H54 (cell line): ENCODE data around the gene DDAH2.

Source experiments
- DNase-seq: peaks from one replicate; pipeline ENCODE4 v3.0.0; 2011; ENCODE audit warnings: low spot score, mixed read lengths; ENCODE audit not compliant: insufficient read length
- FAIRE-seq: peaks from 3 replicates; lab custom pipeline; 2011; peaks lifted over from hg19 to GRCh38; lab: Jason Lieb, UNC
- POLR2A ChIP-seq: IDR thresholded peaks from 2 replicates; pipeline ENCODE4 v1.6.1; 2011; ENCODE audit warnings: low read depth, mild to moderate bottlenecking, low read length

DDAH2 gene

DNA sequence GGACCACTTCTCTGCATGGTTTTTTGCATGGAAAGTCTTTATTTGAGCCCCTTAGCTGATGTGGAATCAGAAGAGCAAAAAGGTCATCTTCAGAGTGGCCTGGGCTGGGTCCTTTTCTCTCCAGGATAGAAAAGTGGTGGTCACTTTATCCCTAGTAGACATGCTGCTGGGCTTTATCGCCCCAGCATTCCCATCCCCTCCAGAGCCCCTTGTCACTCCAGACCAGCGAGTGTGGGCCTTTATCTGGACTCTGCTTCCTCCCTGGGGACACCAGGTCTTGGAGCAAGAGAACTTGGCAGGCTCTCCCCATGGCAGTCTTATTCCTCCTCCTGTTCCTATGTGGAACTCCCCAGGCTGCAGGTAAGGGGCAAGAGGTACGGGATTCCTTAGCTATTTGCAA lies 22.5 kb downstream of the DDAH2 start, which contains the start of gene LY6G6F:
LY6G6F (plus strand) TSS at position 268 of the 400 bp plus-strand sequence; CDS start at position 309, 41 bp downstream.
- TF ChIP-seq POLR2A: no peak
- FAIRE-seq (no peak), DNase-seq (no peak)

DNA sequence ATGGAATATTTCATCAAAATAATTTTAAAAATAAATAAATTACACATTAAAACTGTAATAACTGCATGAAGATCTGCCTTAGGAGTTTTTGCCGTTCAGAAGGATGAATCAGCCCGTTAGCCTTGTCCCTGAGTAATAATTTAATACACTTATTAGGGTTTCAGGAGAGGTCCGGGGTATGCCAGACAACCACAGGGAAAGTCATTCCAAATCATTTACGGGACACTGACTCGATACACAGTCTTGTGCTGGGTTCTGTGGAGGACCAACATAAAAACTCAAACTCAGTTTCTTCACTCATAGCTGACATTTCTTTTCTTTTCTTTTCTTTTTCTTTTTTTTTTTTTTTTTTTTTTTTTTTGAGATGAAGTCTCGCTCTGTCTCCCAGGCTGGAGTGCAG lies 23.2 kb downstream of the DDAH2 start:
- no peak for TF ChIP-seq POLR2A
- no peak for FAIRE-seq
- DNase-seq: no peak

DNA sequence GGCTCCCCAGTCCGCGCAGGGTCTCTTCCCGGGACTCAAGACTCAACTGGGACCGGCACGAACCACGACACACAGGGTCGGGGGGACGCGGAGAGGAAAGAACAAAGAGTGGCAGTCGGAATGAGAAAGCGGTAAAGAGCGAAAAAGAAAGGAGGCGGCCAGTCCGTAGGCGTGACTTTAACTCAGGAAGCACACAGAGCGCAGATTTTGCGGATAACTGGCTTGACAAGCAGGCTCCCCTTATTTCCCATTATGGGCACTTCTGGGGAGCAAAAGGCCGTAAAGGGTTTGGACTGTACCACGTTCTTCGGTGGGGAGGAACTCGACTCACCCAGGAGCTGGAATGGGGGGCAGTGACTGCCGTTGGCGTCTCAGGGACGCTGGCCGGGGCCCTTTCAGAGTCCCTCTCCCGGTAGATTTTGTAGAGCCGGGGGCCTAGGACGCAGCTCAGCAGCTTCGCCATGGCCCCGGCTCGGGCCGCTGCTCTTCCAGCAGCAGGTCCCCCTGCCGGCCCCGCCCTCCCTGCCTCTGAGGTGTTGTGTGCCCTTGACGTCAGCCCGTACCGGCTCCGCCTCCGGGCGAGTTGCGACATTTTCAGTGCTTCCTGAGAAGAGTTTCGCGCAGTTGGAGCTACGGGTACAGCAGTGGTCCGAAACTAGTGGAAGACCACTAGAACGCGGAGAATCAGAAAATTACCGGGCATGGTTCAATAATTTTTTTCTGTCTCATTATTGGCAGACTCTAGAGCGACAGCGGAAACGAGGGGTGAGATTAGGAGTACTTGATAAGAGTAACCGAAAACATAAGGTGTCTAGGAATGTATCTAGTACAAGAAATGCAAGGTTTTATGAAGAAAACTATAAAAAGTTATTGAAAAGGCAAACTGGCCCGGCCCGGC lies 26.0 kb downstream of the DDAH2 start, which contains the start of gene ABHD16A:
ABHD16A (minus strand) TSS at position 506 of the 898 bp plus-strand sequence; CDS start at position 463, 43 bp downstream.
- peak; percentile 96 for DNase-seq
- peak; percentile 11 for FAIRE-seq
- TF ChIP-seq POLR2A: peak; percentile 83

DNA sequence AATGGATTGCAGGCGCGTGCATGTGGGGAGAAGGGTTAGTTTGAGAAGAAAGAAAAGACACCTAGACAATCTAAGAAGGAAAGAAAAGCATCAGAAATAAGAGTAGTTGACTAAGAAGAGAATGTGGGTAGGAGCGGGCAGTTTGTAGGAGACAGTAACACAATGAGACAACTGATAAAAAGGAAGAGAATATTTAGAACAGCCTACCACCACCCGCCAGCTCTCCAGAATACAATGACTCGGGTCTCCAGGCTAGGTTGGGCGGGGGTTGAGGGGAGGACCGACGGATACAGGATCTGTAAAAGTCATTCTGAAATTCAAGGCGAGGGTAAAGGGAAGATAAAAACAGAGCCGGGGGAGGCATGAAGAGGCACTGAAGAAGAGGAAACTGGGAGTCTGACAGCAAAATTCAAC lies 26.7 kb downstream of the DDAH2 start:
- TF ChIP-seq POLR2A: no peak
- FAIRE-seq (no peak), DNase-seq (no peak)

DNA sequence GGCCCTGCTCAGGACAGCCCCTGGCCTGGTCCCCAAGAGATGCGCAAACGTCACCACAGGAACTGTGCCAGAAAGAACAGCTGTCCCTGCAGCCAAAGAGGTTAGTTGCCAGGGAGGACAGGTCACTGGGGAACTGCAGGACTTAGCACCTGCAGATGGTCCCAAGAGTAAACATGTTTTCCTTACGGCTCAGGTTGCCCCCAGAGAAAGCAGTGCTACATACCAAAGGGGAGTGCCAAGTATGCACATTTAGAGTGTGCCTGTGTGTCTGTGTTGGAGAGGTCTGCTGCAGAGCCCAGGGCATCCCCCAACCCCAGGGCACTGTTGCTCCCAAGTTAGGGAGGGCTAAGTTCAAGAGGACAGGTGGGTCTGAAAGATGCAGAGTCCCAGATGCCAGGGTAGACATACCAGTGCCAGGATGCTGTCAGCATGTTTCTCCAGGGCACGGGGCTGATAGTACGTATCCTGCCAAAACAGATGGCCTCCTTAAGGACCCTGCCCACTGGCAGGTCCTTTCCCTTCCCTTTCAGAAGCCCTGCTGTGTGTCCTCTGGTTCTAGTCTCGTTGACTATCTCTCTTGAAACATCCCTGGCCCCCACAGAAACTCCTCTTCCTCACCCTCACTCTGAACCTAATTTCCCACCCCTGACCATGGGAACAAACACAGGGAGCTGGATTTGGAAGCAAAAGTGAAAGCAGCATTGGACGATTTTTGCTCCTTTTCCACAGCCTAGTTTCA lies 27.3 kb downstream of the DDAH2 start:
- no peak for TF ChIP-seq POLR2A
- FAIRE-seq (no peak), DNase-seq (no peak)

DNA sequence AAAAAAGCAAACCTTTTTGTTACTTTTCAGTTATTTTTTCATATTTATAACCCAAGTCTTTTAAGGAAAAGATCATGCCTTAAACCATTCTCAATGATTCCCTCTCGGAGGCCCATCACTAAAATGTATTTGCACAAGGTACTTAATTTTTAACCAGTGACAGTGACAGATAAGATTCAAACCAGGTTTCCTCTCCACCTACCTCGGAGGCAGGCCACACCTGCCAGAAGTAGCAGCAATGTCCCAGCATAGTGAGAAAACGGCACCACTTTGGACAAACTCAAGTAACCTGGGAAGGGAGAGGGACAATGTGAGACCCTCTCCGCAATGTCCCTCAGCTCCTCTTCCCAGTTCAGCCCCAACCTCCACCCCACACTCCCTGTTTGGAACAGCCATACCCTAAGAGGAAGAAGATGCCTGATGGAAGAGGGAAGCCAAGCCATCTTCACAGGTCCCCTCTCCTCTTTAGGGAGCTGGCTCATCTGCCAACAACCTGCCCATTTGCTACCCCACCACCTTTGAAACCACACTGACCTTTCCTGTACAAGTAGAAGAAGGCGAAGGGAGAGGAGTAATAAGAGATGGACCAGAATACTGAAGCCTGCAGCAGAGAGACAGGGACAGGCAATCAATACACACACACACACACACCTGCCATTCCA lies 28.2 kb downstream of the DDAH2 start:
- no peak for DNase-seq
- no peak for TF ChIP-seq POLR2A
- no peak for FAIRE-seq

DNA sequence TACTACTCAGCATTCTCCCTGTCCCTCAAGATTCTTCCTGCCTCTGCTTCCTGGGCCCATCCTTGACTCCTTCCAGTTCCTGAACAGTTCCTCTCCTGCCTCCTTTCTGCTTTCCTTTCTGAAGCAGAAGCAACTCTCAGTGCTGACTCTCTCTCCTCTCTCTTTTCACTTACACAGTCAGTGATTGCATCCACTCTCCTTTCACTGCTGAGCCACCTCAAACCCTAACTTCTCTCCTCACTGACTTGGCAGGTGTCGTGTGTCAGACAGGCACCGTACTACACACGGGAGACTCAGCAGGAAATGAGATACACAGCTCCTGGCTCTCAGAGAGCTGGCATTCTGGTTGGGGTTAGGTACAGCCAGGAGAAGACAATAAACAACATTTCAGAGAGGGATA lies 31.5 kb downstream of the DDAH2 start:
- no peak for DNase-seq
- FAIRE-seq: no peak
- TF ChIP-seq POLR2A: no peak

DNA sequence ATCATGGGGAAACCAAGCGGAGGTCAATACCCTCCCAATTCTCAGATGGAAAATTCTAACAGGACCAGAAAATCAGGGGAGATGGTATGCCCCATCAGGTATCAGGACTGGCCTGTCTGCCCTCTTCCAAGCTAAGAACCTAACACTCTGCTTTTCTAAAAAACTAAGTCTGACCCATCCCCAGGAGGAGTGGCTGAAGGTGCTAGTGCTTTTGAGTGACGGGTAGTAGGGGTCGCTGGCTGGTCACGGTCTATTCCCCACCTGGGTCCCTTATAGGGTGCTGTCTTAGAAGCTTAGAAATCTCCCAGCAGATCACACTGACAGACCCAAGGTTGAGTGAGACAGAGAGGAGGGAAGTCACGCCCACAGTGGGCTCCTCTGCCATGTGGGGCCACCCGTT lies 35.6 kb downstream of the DDAH2 start:
- FAIRE-seq (no peak), DNase-seq (no peak)
- no peak for TF ChIP-seq POLR2A

DNA sequence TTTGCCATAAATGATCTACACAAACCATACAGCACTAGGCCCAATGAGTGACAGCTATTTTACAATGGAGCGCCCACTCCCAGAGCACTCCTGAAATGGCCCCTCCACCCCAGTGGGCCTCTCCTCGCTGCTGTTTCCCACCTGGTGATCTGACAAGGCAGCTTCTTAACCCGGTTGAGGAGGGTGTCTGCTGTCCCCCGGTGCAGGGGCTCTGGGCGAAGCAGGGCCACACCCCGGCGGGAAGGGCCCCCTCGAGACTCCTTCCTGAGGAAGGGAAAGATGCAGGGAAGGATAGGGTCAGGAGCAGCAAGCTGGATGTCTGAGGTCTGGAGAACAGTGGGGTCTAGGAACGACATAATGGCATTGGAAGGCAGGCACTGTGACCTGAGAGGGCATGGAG lies 36.2 kb downstream of the DDAH2 start:
- DNase-seq (no peak), FAIRE-seq (no peak)
- no peak for TF ChIP-seq POLR2A

DNA sequence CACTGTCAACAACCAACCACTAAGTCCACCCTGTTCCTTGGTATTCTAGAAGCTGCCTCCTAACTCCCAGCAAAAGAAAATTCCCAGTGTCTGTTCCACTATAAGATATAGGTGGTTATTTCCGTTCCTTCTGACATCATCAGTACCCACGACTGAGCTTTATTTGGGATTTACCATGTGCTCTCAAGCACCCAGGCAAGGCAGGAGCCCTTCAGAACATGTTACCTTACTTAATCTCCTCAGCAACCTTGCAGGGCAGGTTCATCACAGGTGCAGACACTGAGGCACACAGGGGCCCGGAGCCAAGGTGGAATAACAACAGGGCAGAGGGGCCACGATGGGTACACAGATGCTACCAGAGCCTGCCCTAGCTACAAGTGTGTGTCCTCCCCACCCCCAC lies 36.7 kb downstream of the DDAH2 start:
- TF ChIP-seq POLR2A: no peak
- DNase-seq (no peak), FAIRE-seq (no peak)

DNA sequence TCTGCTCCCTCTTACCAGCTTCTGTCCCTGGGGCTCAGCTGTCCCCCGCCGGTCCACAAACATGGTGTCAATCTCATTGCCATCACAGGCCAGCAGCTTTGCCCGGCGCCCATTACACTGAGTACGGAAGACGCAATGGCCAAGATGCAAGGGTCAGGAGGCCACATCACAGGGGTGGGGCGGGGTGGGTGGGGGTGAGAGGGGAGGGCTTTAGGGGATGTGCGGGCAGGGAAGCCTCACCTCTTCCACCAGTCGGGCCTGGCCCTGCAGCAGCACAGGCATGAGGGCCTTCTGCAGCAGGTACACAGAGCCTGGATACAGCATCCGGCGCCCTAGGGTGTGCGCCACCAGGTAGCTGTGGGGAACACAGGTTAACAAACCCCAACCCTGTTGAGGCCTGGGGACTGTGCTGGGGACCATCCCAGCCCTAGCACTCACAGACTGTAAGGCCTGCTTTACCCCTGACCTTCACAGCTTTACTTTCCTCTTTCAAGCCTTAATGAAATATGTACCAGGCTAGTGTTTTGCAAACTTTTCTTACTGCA lies 37.5 kb downstream of the DDAH2 start:
- FAIRE-seq (no peak), DNase-seq (no peak)
- TF ChIP-seq POLR2A: no peak

DNA sequence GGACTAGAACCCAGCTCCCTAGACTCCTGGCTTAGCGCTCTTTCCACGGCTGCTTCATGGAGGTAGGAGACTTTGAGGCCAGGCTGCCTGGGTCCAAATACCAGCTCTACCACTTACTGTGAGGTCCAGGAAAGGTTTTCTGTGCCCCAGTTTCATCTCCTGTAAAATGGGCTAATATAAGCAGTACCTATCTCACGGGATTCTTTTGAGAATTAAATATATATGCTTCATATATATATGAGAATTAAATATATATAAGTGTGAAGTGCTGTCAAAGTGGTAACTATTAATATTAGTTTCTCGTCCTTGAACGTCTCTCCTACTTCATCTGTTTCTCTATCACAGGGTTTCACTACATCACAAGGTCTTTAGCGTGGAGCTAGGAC lies 38.0 kb downstream of the DDAH2 start:
- no peak for FAIRE-seq
- no peak for DNase-seq
- TF ChIP-seq POLR2A: no peak

DNA sequence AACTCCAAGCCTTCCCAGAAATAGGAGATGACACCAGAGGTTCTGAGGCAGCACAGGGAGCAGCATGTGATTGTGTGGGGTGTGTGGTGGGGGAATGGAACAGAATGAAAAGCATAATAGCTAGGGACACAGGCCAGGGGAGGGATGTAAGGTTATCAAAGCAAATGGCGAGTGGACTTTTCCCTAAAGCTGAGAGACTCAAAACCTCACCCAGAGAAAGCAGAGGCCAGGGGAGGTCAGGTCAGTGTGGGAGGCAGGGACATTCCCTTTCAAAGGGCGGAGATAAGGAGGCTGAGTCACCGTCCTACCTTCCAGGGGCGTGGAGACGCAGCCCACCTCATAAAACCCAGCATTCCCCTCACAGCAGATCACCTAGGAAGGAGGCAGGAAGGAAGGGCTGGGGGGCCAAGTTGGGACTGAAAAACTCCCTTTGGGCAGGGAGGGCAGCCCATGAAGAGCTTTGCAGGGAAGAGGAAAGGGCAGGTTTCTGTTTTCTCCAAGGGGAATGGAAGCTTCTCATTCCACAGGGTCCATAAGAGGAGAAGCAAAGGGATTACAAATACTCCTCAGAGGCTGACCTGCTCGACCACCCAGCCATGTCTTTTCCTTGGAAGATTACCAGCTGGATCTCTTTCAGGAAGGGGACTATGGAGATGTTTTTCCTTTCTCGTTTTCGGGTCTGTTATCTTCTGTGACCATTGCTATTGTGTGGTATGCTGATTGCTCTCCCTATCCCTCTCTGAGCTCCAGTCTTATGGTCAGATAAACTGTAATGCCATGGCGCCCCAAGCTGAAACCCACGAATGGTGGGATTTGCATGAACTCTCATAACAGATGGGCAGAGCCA lies 38.6 kb downstream of the DDAH2 start:
- DNase-seq (no peak), FAIRE-seq (no peak)
- no peak for TF ChIP-seq POLR2A
